Endothelial cell (in vitro differentiated cells): ENCODE results near the gene ZDHHC22. TPM values are rescaled to one million over a fixed set of nuclear protein-coding genes. Genes with fewer than 3 reads are reported as not detected.

Experiments used
- DNase-seq: peaks from one replicate; pipeline ENCODE4 v3.0.0; 2021; ENCODE audit warnings: low spot score
- H3K27ac Mint-ChIP-seq: one replicate; pipeline ENCODE4 v1.8.0; 2021; ENCODE audit warnings: mixed read lengths, inconsistent platforms; ENCODE audit not compliant: unreplicated experiment
- H3K27me3 Mint-ChIP-seq: one replicate; pipeline ENCODE4 v1.8.0; 2021; ENCODE audit warnings: mild to moderate bottlenecking, moderate library complexity, mixed read lengths, inconsistent platforms; ENCODE audit not compliant: unreplicated experiment
- H3K36me3 Mint-ChIP-seq: one replicate; pipeline ENCODE4 v1.8.0; 2021; ENCODE audit warnings: mild to moderate bottlenecking, low read depth, mixed read lengths, inconsistent platforms; ENCODE audit not compliant: unreplicated experiment
- H3K4me1 Mint-ChIP-seq: one replicate; pipeline ENCODE4 v1.8.0; 2021; ENCODE audit warnings: mild to moderate bottlenecking, mixed read lengths, inconsistent platforms; ENCODE audit not compliant: unreplicated experiment
- H3K4me3 Mint-ChIP-seq: one replicate; pipeline ENCODE4 v1.8.0; 2021; ENCODE audit warnings: mild to moderate bottlenecking, mixed read lengths, inconsistent platforms; ENCODE audit not compliant: unreplicated experiment
- H3K9me3 Mint-ChIP-seq: one replicate; pipeline ENCODE4 v1.8.0; 2021; ENCODE audit warnings: mixed read lengths, inconsistent platforms; ENCODE audit not compliant: unreplicated experiment
- CTCF ChIP-seq: fragments of 200-600 bp; sonication (generic); IDR thresholded peaks from one replicate; pipeline ENCODE4 v1.5.0; 2021; ENCODE audit warnings: antibody characterized with exemption; ENCODE audit not compliant: unreplicated experiment
- total RNA-seq: library from RNA; stranded (reverse); fragmentation: NEBNext Ultra II Directional; extraction: Animal tissue kit (Norgen Biotek cat#: 25700); gene quantifications from one replicate; pipeline ENCODE4 v1.2.1, GENCODE V29; 2021; ENCODE audit not compliant: unreplicated experiment

The ZDHHC22 gene
- total RNA-seq, 1 donor from 2014 or later = 12.0 TPM

DNA sequence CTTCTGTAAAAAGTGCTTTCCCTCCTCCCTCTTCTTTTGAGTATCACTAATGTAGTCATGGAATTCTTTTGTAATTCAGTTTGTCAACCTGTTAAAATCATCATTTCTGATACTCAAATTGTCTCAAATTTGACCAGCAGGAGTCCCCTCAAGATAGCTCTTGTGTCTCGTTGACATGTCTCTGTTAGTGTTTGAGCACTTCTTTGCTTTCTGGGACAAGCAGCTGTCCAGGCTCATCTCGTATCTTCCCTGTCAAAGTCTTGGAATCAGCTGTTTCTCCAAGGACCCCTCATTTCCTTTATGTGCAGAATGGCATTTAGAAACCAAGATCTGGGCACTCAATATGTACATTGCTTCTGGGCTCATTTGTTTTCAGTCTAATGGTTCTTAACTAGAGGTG is 32.8 kb downstream of the ZDHHC22 start:
- Mint-ChIP-seq H3K9me3 (no peaks in the 10 kb centered on the region), H3K4me1 (peaks cover 82% of the 10 kb centered on the region), H3K27ac (peak overlapping the region; percentile 52), H3K4me3 (peak overlapping the region; percentile 8), H3K36me3 (peaks cover 24% of the 10 kb centered on the region), H3K27me3 (peaks cover 2% of the 10 kb centered on the region)
- no peak for DNase-seq
- TF ChIP-seq CTCF = no peak

- peaks cover 87% of the 10 kb centered on the region for H3K4me1 Mint-ChIP-seq
These were observed 34.4 kb downstream of the ZDHHC22 start for GRCh38 chr14:77107228-77107627.

GRCh38 chr14:77106666-77107065 is 34.9 kb downstream of the ZDHHC22 start:
- Mint-ChIP-seq H3K27me3 (peaks cover 2% of the 10 kb centered on the region), H3K4me3 (no peak overlapping the region), H3K27ac (peak overlapping the region; percentile 15), H3K4me1 (peaks cover 88% of the 10 kb centered on the region), H3K36me3 (peaks cover 17% of the 10 kb centered on the region), H3K9me3 (no peaks in the 10 kb centered on the region)
- TF ChIP-seq CTCF = no peak
- DNase-seq = no peak

More at GRCh38 chr14:77107228-77107627, 34.4 kb downstream of the ZDHHC22 start:
- peaks cover 2% of the 10 kb centered on the region for H3K27me3 Mint-ChIP-seq
- TF ChIP-seq CTCF = no peak
- DNase-seq = no peak
- H3K36me3 Mint-ChIP-seq = peaks cover 17% of the 10 kb centered on the region
- no peaks in the 10 kb centered on the region for H3K9me3 Mint-ChIP-seq
- H3K4me3 Mint-ChIP-seq = peak overlapping the region; percentile 8
- H3K27ac Mint-ChIP-seq = peak overlapping the region; percentile 11

DNA sequence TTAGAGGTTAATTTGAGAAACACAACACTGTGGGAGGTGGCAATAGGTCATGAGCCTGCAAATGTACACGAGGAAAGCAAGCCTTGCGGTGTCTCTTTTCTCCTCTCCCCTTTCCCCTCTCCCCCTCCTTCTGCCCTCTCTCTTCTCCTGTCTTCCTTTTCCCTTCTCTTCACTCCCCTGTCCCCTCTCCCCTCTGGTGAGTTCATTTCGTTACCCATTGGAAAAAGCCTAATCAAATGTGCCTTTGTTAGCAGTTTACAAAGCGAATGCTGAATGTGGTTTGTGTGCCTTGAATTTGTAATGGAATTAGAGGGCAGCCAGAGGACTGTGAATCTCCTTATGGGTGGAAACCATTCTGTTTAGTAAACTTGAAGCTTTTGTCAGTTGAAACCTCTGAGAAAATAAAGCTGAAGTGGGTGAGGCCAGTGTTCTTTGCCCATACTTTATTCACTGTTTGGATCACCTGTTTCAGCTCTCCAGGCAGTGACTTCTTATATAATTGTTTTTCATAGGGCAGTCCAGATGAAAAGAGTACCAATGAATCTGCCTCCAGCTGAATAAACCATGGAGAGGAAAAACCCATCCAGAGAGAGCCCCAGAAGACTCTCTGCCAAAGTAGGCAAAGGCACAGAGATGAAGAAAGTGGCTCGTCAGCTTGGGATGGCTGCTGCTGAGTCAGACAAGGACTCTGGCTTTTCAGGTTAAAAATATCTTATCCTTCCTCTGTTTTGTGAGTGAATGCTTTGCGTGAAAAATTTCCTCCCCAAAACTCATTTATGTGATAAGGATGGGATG is 36.2 kb downstream of the ZDHHC22 start:
- no peak for TF ChIP-seq CTCF
- peaks cover 3% of the 10 kb centered on the region for H3K27me3 Mint-ChIP-seq
- peaks cover 17% of the 10 kb centered on the region for H3K36me3 Mint-ChIP-seq
- peaks cover 89% of the 10 kb centered on the region for H3K4me1 Mint-ChIP-seq
- no peak for DNase-seq
- H3K27ac Mint-ChIP-seq = peak overlapping the region; percentile 85
- H3K4me3 Mint-ChIP-seq = no peak overlapping the region
- no peaks in the 10 kb centered on the region for H3K9me3 Mint-ChIP-seq

DNA sequence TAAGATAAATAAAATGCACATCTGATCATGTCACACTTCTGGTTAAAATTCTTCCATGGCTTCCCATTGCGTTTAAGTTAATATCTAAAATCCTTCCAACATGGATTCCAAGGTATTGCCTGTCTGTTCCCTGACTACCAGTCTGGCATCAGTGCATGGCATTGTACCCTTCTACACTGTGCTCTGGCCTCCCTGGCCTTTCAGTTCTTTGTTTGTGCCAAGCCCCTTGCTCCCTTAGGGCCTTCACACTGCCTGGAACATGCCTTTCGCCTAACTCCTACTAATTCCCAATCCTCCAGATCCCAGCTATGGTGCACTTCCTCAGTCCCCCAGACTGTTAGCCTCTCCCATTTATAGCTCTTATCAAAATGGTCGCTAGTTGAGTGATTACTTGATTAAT is 37.2 kb downstream of the ZDHHC22 start:
- no peak for DNase-seq
- Mint-ChIP-seq H3K27me3 (peaks cover 5% of the 10 kb centered on the region), H3K27ac (peak overlapping the region; percentile 80), H3K4me1 (peaks cover 85% of the 10 kb centered on the region), H3K9me3 (no peaks in the 10 kb centered on the region), H3K4me3 (peak overlapping the region; percentile 12), H3K36me3 (peaks cover 17% of the 10 kb centered on the region)
- no peak for TF ChIP-seq CTCF
